ENCODE results near the gene KCND1.

GRCh38 chrX:48923771-48924170 lies 47.9 kb downstream of the KCND1 start:
- TF ChIP-seq EP300 (IDR thresholded peaks at IDR 0.05; ENCODE audit: borderline replicate concordance) (no peak), CEBPB (IDR thresholded peaks at IDR 0.05) (no peak), TCF12 (IDR thresholded peaks at IDR 0.05; ENCODE audit: low read depth) (no peak), EGR1 (IDR thresholded peaks at IDR 0.05) (no peak), USF1 (IDR thresholded peaks at IDR 0.05) (no peak)
